Fibroblast of lung (primary cell): Measurements from ENCODE around the gene SLC35E1. TPM values are rescaled to one million over a fixed set of nuclear protein-coding genes. Genes with fewer than 3 reads are reported as not detected.

Source experiments
- DNase-seq, 2 donors: peaks; one replicate each; pipeline versions ENCODE4 v3.0.0 to v3.0.0-alpha.2; 2010; ENCODE audit warnings: low read depth in 2 of 2
- H2AFZ ChIP-seq: 2 replicates; pipeline ENCODE4 v1.5.1; 2012; ENCODE audit warnings: low read length, control low read depth, inconsistent platforms
- H3K27ac ChIP-seq: 2 replicates; pipeline ENCODE4 v1.5.1; 2011; ENCODE audit warnings: low read length, control low read depth; ENCODE audit not compliant: insufficient read depth
- H3K27me3 ChIP-seq: 2 replicates; pipeline ENCODE4 v1.5.1; 2011; ENCODE audit warnings: mild to moderate bottlenecking, low read length; ENCODE audit not compliant: control insufficient read depth, insufficient read depth
- H3K36me3 ChIP-seq: 2 replicates; pipeline ENCODE4 v1.5.1; 2011; ENCODE audit warnings: low read length; ENCODE audit not compliant: control insufficient read depth, insufficient read depth
- H3K4me1 ChIP-seq: 2 replicates; pipeline ENCODE4 v1.5.1; 2011; ENCODE audit warnings: low read length; ENCODE audit not compliant: control insufficient read depth, insufficient read depth; ENCODE audit errors: extremely low read depth
- H3K4me2 ChIP-seq: 2 replicates; pipeline ENCODE4 v1.5.1; 2011; ENCODE audit warnings: low read length, control low read depth; ENCODE audit not compliant: insufficient read depth; ENCODE audit errors: extremely low read depth
- H3K4me3 ChIP-seq, 4 experiments: fragments of 200-600 bp in 1 of 4; sonication (generic) in 1 of 4; replicated peaks in 1 of 4; 2 replicates each; pipeline ENCODE4 v1.5.1; 2011 to 2016; ENCODE audit warnings: low read length in 4 of 4, low read depth in 3 of 4, mild to moderate bottlenecking in 3 of 4, control low read depth in 2 of 4, inconsistent platforms in 1 of 4, mixed read lengths in 1 of 4; ENCODE audit not compliant: insufficient read depth in 1 of 4; ENCODE audit errors: control extremely low read depth in 1 of 4
- H3K79me2 ChIP-seq: 2 replicates; pipeline ENCODE4 v1.5.1; 2012; ENCODE audit warnings: mild to moderate bottlenecking, low read length, inconsistent platforms; ENCODE audit not compliant: control insufficient read depth, insufficient read depth
- H3K9ac ChIP-seq: 2 replicates; pipeline ENCODE4 v1.5.1; 2011; ENCODE audit warnings: mild to moderate bottlenecking, low read length, control low read depth; ENCODE audit not compliant: insufficient read depth
- H3K9me3 ChIP-seq: 2 replicates; pipeline ENCODE4 v1.5.1; 2012; ENCODE audit warnings: low read depth, low read length; ENCODE audit not compliant: control insufficient read depth, insufficient read depth
- H4K20me1 ChIP-seq: 2 replicates; pipeline ENCODE4 v1.5.1; 2011; ENCODE audit warnings: low read length; ENCODE audit not compliant: control insufficient read depth, insufficient read depth; ENCODE audit errors: extremely low read depth
- EZH2 ChIP-seq: IDR thresholded peaks from 2 replicates; pipeline ENCODE4 v1.5.1; 2012; ENCODE audit warnings: low read length, control low read depth, mild to moderate bottlenecking; ENCODE audit errors: missing control alignments
- polyA plus RNA-seq, 2 donors: library from polyadenylated mRNA; depleted of rRNA in 1 of 2; stranded (reverse) in 1 of 2; unstranded in 1 of 2; fragments of >200 nt; gene quantifications; 2 replicates each; pipeline ENCODE4 v1.2.1, GENCODE V29; 2011 to 2012; ENCODE audit warnings: missing spikeins in 1 of 2
- total RNA-seq: library from RNA; depleted of rRNA; stranded (reverse); fragments of >200 nt; gene quantifications from 2 replicates; pipeline ENCODE4 v1.2.1, GENCODE V29; 2014
- TF ChIP-seq, protein P1 (sequence below), 2 donors: IDR thresholded peaks in 1 of 2; conservative IDR thresholded peaks in 1 of 2; 1 replicate in 1 of 2; 2 replicates in 1 of 2; pipeline ENCODE4 v1.5.1; 2011 to 2012; ENCODE audit warnings: low read length in 2 of 2, control low read depth in 1 of 2, inconsistent platforms in 1 of 2, low read depth in 1 of 2, mild to moderate bottlenecking in 1 of 2

The SLC35E1 gene
- total and polyA plus RNA-seq, 2 donors (not counting 1 experiment from before 2014, with no cell fraction given): 19.0 to 36.1 TPM

GRCh38 chr19:16525751-16526481 lies 46.3 kb downstream of the SLC35E1 start:
- Histone ChIP-seq H3K36me3 (peaks cover 48% of the 10 kb centered on the region), H3K4me3 (no peak overlapping the region), H4K20me1 (no peaks in the 10 kb centered on the region), H3K9me3 (no peaks in the 10 kb centered on the region), H3K4me2 (no peak overlapping the region), H3K27me3 (no peaks in the 10 kb centered on the region), H3K27ac (no peak overlapping the region), H3K4me1 (no peaks in the 10 kb centered on the region), H3K79me2 (no peaks in the 10 kb centered on the region), H3K9ac (no peak overlapping the region), H2AFZ (no peak overlapping the region)
- no peak for DNase-seq
- TF ChIP-seq, protein P1, sequence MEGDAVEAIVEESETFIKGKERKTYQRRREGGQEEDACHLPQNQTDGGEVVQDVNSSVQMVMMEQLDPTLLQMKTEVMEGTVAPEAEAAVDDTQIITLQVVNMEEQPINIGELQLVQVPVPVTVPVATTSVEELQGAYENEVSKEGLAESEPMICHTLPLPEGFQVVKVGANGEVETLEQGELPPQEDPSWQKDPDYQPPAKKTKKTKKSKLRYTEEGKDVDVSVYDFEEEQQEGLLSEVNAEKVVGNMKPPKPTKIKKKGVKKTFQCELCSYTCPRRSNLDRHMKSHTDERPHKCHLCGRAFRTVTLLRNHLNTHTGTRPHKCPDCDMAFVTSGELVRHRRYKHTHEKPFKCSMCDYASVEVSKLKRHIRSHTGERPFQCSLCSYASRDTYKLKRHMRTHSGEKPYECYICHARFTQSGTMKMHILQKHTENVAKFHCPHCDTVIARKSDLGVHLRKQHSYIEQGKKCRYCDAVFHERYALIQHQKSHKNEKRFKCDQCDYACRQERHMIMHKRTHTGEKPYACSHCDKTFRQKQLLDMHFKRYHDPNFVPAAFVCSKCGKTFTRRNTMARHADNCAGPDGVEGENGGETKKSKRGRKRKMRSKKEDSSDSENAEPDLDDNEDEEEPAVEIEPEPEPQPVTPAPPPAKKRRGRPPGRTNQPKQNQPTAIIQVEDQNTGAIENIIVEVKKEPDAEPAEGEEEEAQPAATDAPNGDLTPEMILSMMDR (conservative IDR thresholded peaks at IDR 0.05 in 1 of 2, IDR thresholded peaks at IDR 0.05 in 1 of 2; ENCODE audit: low read depth in 1 of 2, low read length in 2 of 2): no peak
- TF ChIP-seq EZH2: no peak

- Histone ChIP-seq H3K4me1 (no peaks in the 10 kb centered on the region), H3K4me3 (no peak overlapping the region), H3K9me3 (no peaks in the 10 kb centered on the region), H3K79me2 (no peaks in the 10 kb centered on the region), H3K27ac (no peak overlapping the region), H2AFZ (no peak overlapping the region), H3K4me2 (no peak overlapping the region), H3K9ac (no peak overlapping the region), H3K36me3 (peaks cover 50% of the 10 kb centered on the region), H4K20me1 (no peaks in the 10 kb centered on the region), H3K27me3 (no peaks in the 10 kb centered on the region)
- TF ChIP-seq, protein P1 (conservative IDR thresholded peaks at IDR 0.05 in 1 of 2, IDR thresholded peaks at IDR 0.05 in 1 of 2; ENCODE audit: low read depth in 1 of 2, low read length in 2 of 2): no peak
- no peak for TF ChIP-seq EZH2
- DNase-seq: no peak
Measured at GRCh38 chr19:16524991-16525734, 47.1 kb downstream of the SLC35E1 start.

GRCh38 chr19:16522559-16523377 lies 49.4 kb downstream of the SLC35E1 start:
- DNase-seq: no peak
- no peaks in the 10 kb centered on the region for H3K9me3 ChIP-seq
- H4K20me1 ChIP-seq: no peaks in the 10 kb centered on the region
- H3K4me3 ChIP-seq: no peak overlapping the region
- H2AFZ ChIP-seq: no peak overlapping the region
- no peak overlapping the region for H3K4me2 ChIP-seq
- TF ChIP-seq, protein P1 (conservative IDR thresholded peaks at IDR 0.05 in 1 of 2, IDR thresholded peaks at IDR 0.05 in 1 of 2; ENCODE audit: low read depth in 1 of 2, low read length in 2 of 2): no peak
- TF ChIP-seq EZH2: no peak
- no peak overlapping the region for H3K27ac ChIP-seq
- H3K4me1 ChIP-seq: no peaks in the 10 kb centered on the region
- no peak overlapping the region for H3K9ac ChIP-seq
- no peaks in the 10 kb centered on the region for H3K79me2 ChIP-seq
- no peaks in the 10 kb centered on the region for H3K27me3 ChIP-seq
- H3K36me3 ChIP-seq: peaks cover 52% of the 10 kb centered on the region
